Neutrophil (primary cell): Measurements from ENCODE around the gene HSD17B14.

Experiments
- H3K27ac ChIP-seq: fragments of 200-600 bp; sonication (generic); 2 replicates; pipeline ENCODE4 v1.5.1; 2016; ENCODE audit warnings: mild to moderate bottlenecking, moderate library complexity
- H3K27me3 ChIP-seq: fragments of 200-600 bp; sonication (generic); 2 replicates; pipeline ENCODE4 v1.6.0; 2016; ENCODE audit warnings: mild to moderate bottlenecking
- H3K36me3 ChIP-seq: fragments of 200-600 bp; sonication (generic); 2 replicates; pipeline ENCODE4 v1.5.1; 2017
- H3K4me1 ChIP-seq, 2 experiments: fragments of 200-600 bp in 1 of 2; sonication (generic) in 1 of 2; 1 replicate in 1 of 2; 2 replicates in 1 of 2; pipeline versions ENCODE4 v1.5.1 to v1.6.1; 2013 to 2016; ENCODE audit warnings: low read depth in 1 of 2, low read length in 1 of 2, mild to moderate bottlenecking in 1 of 2, moderate library complexity in 1 of 2; ENCODE audit not compliant: control insufficient read depth in 1 of 2, insufficient read depth in 1 of 2
- H3K4me3 ChIP-seq, 2 experiments: fragments of 200-600 bp in 1 of 2; sonication (generic) in 1 of 2; 1 replicate in 1 of 2; 2 replicates in 1 of 2; pipeline ENCODE4 v1.5.1; 2013 to 2016; ENCODE audit warnings: low read depth in 1 of 2, low read length in 1 of 2, mild to moderate bottlenecking in 1 of 2, moderate library complexity in 1 of 2
- H3K9me3 ChIP-seq: fragments of 200-600 bp; sonication (generic); 2 replicates; pipeline ENCODE4 v1.5.1; 2016
- CTCF ChIP-seq: fragments of 200-600 bp; sonication (generic); IDR thresholded peaks from 2 replicates; pipeline ENCODE4 v1.5.1; 2016; ENCODE audit warnings: antibody characterized with exemption

The HSD17B14 gene

GRCh38 chr19:48806518-48806817 is 29.8 kb downstream of the HSD17B14 start:
- H3K4me1 ChIP-seq: peaks cover 12 to 15% of the 10 kb centered on the region in 2 experiments
- TF ChIP-seq CTCF: no peak

DNA sequence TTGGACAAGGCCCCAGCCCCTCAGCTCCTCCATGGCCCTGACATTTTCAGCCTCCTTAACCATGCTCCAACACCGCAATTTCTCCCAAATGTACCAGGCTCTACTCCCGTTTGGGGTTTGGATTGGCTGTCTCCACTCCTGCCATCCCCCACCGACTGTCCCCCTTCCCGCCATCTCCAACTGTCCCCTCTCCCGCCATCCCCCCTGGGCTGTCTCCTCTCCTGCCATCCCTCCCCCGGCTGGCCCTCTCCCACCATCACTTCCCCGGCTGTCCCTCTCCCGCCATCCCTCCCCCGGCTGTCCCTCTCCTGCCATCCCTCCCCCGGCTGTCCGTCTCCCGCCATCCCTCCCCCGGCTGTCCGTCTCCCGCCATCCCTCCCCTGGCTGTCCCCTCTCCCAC is 30.8 kb downstream of the HSD17B14 start:
- H3K4me3 ChIP-seq: no peak overlapping the region
- peaks cover 5 to 7% of the 10 kb centered on the region in 2 experiments for H3K4me1 ChIP-seq
- no peaks in the 10 kb centered on the region for H3K9me3 ChIP-seq
- TF ChIP-seq CTCF: no peak
- H3K36me3 ChIP-seq: no peaks in the 10 kb centered on the region
- peaks cover 12% of the 10 kb centered on the region for H3K27me3 ChIP-seq
- no peak overlapping the region for H3K27ac ChIP-seq

More at GRCh38 chr19:48806518-48806817, 29.8 kb downstream of the HSD17B14 start:
- Histone ChIP-seq H3K27ac (no peak overlapping the region), H3K4me3 (no peak overlapping the region), H3K36me3 (no peaks in the 10 kb centered on the region), H3K9me3 (no peaks in the 10 kb centered on the region), H3K27me3 (peaks cover 23% of the 10 kb centered on the region)

DNA sequence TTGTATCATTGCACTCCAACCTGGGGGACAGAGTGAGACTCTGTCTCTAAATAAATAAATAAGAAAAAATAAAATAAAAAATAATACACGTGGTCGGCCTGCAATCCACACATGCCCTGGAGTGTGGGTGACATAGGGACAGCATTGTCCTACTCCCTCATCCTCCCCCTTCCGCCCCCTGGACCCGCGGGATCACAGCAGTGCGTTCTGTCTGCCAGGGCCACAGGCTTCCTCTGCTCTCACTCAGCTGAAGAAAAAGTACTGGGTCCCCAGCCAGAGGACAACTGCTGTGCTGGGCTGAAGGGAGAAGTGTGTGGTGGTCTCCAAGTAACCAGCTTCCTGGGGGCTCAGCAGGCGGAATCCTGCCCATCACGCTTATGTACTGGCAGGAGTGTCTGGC is 31.8 kb downstream of the HSD17B14 start:
- Histone ChIP-seq H3K27me3 (peaks cover 3% of the 10 kb centered on the region), H3K36me3 (no peaks in the 10 kb centered on the region), H3K4me1 (no peaks in the 10 kb centered on the region), H3K27ac (no peak overlapping the region), H3K9me3 (no peaks in the 10 kb centered on the region), H3K4me3 (no peak overlapping the region)
- TF ChIP-seq CTCF: no peak

DNA sequence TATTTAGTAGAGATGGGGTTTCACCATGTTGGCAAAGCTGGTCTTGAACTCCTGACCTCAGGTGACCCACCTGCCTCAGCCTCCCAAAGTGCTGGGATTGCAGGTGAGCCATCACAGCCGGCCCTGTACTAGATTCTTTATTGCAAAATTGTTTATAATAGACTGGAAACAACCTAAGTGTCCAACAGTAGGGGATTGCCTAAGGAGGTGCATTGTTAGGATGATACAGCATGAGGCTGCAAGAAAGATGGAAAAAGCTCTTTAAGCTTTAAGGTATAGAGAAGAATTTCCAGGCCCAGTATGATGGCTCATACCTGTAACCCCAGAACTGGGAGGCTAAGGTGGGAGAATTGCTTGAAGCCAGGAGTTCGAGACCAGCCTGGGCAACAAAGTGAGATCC is 33.7 kb downstream of the HSD17B14 start:
- Histone ChIP-seq H3K36me3 (no peaks in the 10 kb centered on the region), H3K27ac (no peak overlapping the region), H3K27me3 (no peaks in the 10 kb centered on the region), H3K9me3 (no peaks in the 10 kb centered on the region), H3K4me3 (no peak overlapping the region), H3K4me1 (no peaks in the 10 kb centered on the region)
- no peak for TF ChIP-seq CTCF

- H3K36me3 ChIP-seq: no peaks in the 10 kb centered on the region
- no peaks in the 10 kb centered on the region for H3K9me3 ChIP-seq
- H3K4me3 ChIP-seq: no peak overlapping the region
- peaks cover 0 to 6% of the 10 kb centered on the region in 2 experiments for H3K4me1 ChIP-seq
- H3K27ac ChIP-seq: no peak overlapping the region
- no peaks in the 10 kb centered on the region for H3K27me3 ChIP-seq
- TF ChIP-seq CTCF: no peak
These were observed 36.7 kb downstream of the HSD17B14 start for GRCh38 chr19:48799358-48800300.
